ENCODE data around the gene FNDC5. TPM values are rescaled to one million over a fixed set of nuclear protein-coding genes. Genes with fewer than 3 reads are reported as not detected.
A peak's percentile ranks its signal among the peaks of the same experiment; 100 is the strongest.

The FNDC5 gene
- total RNA-seq, 1 donor from 2014 or later: 743 TPM

DNA sequence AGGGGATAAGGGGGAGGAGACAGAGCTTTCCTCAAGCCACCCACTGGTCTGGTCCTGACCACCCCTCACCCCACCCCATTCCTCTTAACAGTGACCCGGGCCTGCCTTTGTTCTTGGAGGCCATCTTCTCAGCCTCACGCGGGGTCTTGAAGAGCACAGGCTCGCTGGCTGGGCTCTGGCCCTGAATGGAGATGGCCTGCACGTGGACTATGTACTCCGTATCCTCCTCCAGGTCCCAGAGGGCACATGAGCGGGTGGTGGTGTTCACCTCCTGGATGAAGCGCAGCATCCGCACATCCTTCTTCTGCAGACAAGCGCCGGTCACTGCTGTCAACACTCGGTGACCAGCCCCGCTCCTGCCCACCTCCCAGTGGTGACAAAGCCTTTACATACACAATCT lies 2.6 kb downstream of the FNDC5 start:
- Mint-ChIP-seq H3K4me3 (ENCODE audit: unreplicated experiment) (no peak overlapping the region), H3K27me3 (ENCODE audit: unreplicated experiment) (peaks cover 16% of the 10 kb centered on the region)

DNA sequence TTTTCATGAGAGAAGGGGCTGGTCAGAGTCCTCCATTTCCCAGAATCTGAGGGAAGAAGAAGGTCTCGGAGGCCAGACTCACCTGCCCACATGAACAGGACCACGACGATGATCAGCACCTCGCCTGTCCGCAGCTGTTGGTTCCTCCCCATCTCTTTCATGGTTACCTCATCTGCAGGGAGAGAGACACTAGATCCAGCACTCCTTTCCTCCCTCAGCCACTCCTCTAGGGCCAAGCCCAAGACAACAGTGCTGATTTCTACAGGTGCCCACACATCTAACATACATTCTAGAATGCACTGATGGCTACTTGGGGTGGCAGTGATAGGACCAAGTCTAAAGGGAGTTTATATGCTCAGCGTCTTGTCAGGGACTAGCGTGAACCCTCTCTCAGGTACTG lies 3.0 kb downstream of the FNDC5 start:
- no peak overlapping the region for H3K27ac Mint-ChIP-seq (ENCODE audit: unreplicated experiment)
- peaks cover 18% of the 10 kb centered on the region for H3K36me3 Mint-ChIP-seq (ENCODE audit: unreplicated experiment)
- peaks cover 23% of the 10 kb centered on the region for H3K9me3 Mint-ChIP-seq (ENCODE audit: unreplicated experiment)
- DNase-seq: no peak
- H3K27me3 Mint-ChIP-seq (ENCODE audit: unreplicated experiment): peaks cover 16% of the 10 kb centered on the region
- H3K4me1 Mint-ChIP-seq (ENCODE audit: low read depth, unreplicated experiment): peaks cover 18% of the 10 kb centered on the region
- TF ChIP-seq, protein P1, sequence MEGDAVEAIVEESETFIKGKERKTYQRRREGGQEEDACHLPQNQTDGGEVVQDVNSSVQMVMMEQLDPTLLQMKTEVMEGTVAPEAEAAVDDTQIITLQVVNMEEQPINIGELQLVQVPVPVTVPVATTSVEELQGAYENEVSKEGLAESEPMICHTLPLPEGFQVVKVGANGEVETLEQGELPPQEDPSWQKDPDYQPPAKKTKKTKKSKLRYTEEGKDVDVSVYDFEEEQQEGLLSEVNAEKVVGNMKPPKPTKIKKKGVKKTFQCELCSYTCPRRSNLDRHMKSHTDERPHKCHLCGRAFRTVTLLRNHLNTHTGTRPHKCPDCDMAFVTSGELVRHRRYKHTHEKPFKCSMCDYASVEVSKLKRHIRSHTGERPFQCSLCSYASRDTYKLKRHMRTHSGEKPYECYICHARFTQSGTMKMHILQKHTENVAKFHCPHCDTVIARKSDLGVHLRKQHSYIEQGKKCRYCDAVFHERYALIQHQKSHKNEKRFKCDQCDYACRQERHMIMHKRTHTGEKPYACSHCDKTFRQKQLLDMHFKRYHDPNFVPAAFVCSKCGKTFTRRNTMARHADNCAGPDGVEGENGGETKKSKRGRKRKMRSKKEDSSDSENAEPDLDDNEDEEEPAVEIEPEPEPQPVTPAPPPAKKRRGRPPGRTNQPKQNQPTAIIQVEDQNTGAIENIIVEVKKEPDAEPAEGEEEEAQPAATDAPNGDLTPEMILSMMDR (IDR thresholded peaks at IDR 0.05; ENCODE audit: partially characterized antibody, unreplicated experiment): no peak
- no peak overlapping the region for H3K4me3 Mint-ChIP-seq (ENCODE audit: unreplicated experiment)

More for the DNA sequence above, 2.6 kb downstream of the FNDC5 start:
- Mint-ChIP-seq H3K27ac (ENCODE audit: unreplicated experiment) (no peak overlapping the region), H3K9me3 (ENCODE audit: unreplicated experiment) (peaks cover 23% of the 10 kb centered on the region), H3K4me1 (ENCODE audit: low read depth, unreplicated experiment) (peaks cover 18% of the 10 kb centered on the region), H3K36me3 (ENCODE audit: unreplicated experiment) (peaks cover 14% of the 10 kb centered on the region)
- TF ChIP-seq, protein P1 (IDR thresholded peaks at IDR 0.05; ENCODE audit: partially characterized antibody, unreplicated experiment): no peak
- no peak for DNase-seq

DNA sequence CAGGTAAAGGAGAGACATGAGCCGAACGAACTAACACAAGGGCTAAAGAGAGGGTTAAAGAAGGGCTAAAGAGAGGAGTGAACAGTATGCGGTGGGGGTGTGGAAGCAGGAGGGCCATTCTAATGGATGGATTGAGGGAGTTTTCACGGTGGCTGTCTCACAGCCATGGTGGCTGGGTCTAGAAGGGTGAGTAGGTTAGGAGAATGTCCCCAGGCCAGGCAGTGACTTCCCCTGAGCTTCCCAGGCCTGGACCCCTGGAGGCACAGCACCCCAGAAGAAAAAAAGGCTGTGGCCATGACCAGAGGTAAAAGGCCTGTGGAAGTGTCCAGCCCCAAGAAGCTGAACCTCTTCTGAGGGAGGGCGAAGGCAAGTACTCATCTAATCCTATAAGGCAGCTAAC lies 3.6 kb downstream of the FNDC5 start:
- peak overlapping the region; percentile 57 for H3K4me3 Mint-ChIP-seq (ENCODE audit: unreplicated experiment)
- peaks cover 22% of the 10 kb centered on the region for H3K4me1 Mint-ChIP-seq (ENCODE audit: low read depth, unreplicated experiment)
- peaks cover 23% of the 10 kb centered on the region for H3K9me3 Mint-ChIP-seq (ENCODE audit: unreplicated experiment)
- DNase-seq: no peak
- TF ChIP-seq, protein P1 (IDR thresholded peaks at IDR 0.05; ENCODE audit: partially characterized antibody, unreplicated experiment): no peak
- H3K27ac Mint-ChIP-seq (ENCODE audit: unreplicated experiment): no peak overlapping the region
- H3K27me3 Mint-ChIP-seq (ENCODE audit: unreplicated experiment): peaks cover 17% of the 10 kb centered on the region
- peaks cover 23% of the 10 kb centered on the region for H3K36me3 Mint-ChIP-seq (ENCODE audit: unreplicated experiment)

DNA sequence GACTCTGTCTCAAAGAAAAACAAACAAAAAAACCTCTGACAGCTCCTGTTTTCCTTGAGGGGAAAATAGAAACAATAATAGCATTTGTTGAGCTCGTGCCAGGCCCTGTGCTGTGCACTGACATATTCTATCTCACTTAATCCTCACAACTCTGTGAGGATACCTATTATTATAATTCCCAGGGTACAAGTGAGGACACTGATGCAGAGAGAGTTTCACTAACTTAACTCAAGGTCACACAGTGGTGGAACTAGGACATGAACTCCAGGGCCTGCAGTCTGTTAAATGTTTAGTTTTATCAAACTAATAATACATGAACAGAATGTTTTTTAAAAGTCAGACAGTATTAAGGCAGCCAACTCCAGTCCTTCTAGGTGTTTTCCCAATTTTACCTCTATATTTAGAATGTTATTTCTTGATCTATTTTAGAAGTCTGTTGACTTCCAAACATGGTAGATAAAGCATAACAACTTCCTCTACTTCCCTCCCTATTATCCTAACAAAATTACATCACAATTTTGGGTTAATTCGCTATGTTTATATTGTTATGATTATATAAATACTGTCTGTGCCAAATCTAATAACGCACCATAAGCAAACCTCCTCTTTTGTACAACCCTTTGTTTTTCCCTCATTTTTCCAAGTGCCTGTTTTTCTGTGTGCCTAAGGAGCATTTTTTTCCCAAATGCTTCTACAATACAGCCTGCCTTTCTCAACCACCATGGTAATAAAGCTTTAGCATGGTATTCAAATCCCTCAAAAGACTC lies 4.9 kb downstream of the FNDC5 start:
- no peak for DNase-seq
- TF ChIP-seq, protein P1 (IDR thresholded peaks at IDR 0.05; ENCODE audit: partially characterized antibody, unreplicated experiment): no peak
- H3K27ac Mint-ChIP-seq (ENCODE audit: unreplicated experiment): no peak overlapping the region

DNA sequence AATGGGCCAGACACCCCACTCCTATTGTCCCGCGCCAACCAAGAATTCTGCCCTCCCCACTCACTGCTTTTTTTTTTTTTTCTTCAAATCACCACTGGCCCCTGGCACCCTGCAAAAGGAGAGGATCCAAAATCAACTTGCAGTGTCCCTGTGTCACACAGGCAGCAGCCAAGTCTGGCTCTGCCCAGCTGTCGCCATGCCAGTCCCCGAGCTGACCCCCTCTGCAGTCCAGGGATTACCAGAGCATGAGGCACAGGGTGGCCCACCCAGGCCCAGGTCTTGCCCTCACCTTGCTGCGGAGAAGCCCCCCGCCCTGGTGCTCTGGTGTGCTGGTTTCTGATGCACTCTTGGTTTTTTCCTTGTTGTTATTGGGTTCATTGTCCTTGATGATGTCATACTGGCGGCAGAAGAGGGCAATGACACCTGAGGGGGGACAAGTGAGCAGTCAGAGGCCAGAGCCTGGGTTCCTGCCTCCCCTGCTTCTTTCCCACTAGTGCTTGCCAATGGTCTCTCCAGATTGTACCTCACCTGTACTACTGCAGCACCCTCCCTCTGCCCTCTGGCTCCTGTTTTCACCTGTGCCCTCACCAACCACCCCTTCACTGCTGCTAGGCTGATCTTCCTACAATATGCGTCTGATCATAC lies 6.2 kb downstream of the FNDC5 start:
- Mint-ChIP-seq H3K27ac (ENCODE audit: unreplicated experiment) (no peak overlapping the region), H3K36me3 (ENCODE audit: unreplicated experiment) (peaks cover 27% of the 10 kb centered on the region), H3K9me3 (ENCODE audit: unreplicated experiment) (peaks cover 16% of the 10 kb centered on the region), H3K4me3 (ENCODE audit: unreplicated experiment) (no peak overlapping the region), H3K4me1 (ENCODE audit: low read depth, unreplicated experiment) (peaks cover 21% of the 10 kb centered on the region), H3K27me3 (ENCODE audit: unreplicated experiment) (peaks cover 11% of the 10 kb centered on the region)
- TF ChIP-seq, protein P1 (IDR thresholded peaks at IDR 0.05; ENCODE audit: partially characterized antibody, unreplicated experiment): no peak
- no peak for DNase-seq

More for the DNA sequence above, 4.9 kb downstream of the FNDC5 start:
- H3K4me3 Mint-ChIP-seq (ENCODE audit: unreplicated experiment): no peak overlapping the region
- H3K4me1 Mint-ChIP-seq (ENCODE audit: low read depth, unreplicated experiment): peaks cover 22% of the 10 kb centered on the region
- peaks cover 27% of the 10 kb centered on the region for H3K36me3 Mint-ChIP-seq (ENCODE audit: unreplicated experiment)
- peaks cover 15% of the 10 kb centered on the region for H3K27me3 Mint-ChIP-seq (ENCODE audit: unreplicated experiment)
- peaks cover 20% of the 10 kb centered on the region for H3K9me3 Mint-ChIP-seq (ENCODE audit: unreplicated experiment)

Measured in glutamatergic neuron (in vitro differentiated cells).